22Rv1 (cell line): ENCODE data around the gene AURKAIP1.
A peak's percentile ranks its signal among the peaks of the same experiment; 100 is the strongest.

Experiments
- H3K27ac ChIP-seq: fragments of 450-650 bp; 2 replicates; pipeline ENCODE4 v1.5.1; 2017
- ZFX ChIP-seq: fragments of 450-650 bp; IDR thresholded peaks from 2 replicates; pipeline ENCODE4 v1.6.1; 2017; ENCODE audit warnings: antibody characterized with exemption, borderline replicate concordance
- TF ChIP-seq, protein P1 (sequence below): fragments of 450-650 bp; IDR thresholded peaks from 2 replicates; pipeline ENCODE4 v1.5.1; 2017; ENCODE audit warnings: mild to moderate bottlenecking

The AURKAIP1 gene

DNA sequence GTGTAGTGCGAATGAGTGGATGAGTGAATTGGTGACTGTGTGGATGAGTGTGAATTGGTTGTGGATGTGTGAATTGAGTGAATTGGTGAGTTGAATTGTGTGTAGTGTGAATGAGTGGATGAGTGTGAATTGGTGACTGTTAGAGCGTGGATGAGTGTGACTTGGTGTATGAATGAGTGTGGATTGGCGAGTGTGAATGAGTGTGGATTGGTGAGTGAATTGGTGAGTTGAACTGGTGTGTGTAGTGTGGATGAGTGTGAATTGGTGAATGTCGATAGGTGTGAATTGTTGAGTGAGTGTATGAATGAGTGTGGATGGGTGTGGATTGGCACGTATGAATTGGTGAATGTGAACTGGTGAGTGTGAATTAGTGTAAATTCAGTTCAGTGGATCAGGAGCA, 7.7 kb downstream of the AURKAIP1 start:
- no peak for TF ChIP-seq ZFX
- TF ChIP-seq, protein P1, sequence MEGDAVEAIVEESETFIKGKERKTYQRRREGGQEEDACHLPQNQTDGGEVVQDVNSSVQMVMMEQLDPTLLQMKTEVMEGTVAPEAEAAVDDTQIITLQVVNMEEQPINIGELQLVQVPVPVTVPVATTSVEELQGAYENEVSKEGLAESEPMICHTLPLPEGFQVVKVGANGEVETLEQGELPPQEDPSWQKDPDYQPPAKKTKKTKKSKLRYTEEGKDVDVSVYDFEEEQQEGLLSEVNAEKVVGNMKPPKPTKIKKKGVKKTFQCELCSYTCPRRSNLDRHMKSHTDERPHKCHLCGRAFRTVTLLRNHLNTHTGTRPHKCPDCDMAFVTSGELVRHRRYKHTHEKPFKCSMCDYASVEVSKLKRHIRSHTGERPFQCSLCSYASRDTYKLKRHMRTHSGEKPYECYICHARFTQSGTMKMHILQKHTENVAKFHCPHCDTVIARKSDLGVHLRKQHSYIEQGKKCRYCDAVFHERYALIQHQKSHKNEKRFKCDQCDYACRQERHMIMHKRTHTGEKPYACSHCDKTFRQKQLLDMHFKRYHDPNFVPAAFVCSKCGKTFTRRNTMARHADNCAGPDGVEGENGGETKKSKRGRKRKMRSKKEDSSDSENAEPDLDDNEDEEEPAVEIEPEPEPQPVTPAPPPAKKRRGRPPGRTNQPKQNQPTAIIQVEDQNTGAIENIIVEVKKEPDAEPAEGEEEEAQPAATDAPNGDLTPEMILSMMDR = no peak
- H3K27ac ChIP-seq = no peak overlapping the region

- H3K27ac ChIP-seq = no peak overlapping the region
- TF ChIP-seq ZFX = no peak
- TF ChIP-seq, protein P1 = no peak
Measured at GRCh38 chr1:1366699-1367066, 8.3 kb downstream of the AURKAIP1 start.

- TF ChIP-seq ZFX = no peak
- TF ChIP-seq, protein P1 = no peak
- H3K27ac ChIP-seq = no peak overlapping the region
Measured at GRCh38 chr1:1365875-1366698, 8.9 kb downstream of the AURKAIP1 start.

GRCh38 chr1:1364266-1364665, 10.7 kb downstream of the AURKAIP1 start:
- TF ChIP-seq, protein P1 = peak; percentile 15; the same call in 1 of the 2 replicates
- no peak for TF ChIP-seq ZFX
- peak overlapping the region; percentile 67 for H3K27ac ChIP-seq

- no peak for TF ChIP-seq ZFX
- H3K27ac ChIP-seq = no peak overlapping the region
Measured at GRCh38 chr1:1361982-1362423, 13.0 kb downstream of the AURKAIP1 start.

GRCh38 chr1:1361233-1361981, 13.6 kb downstream of the AURKAIP1 start:
- no peak overlapping the region for H3K27ac ChIP-seq
- TF ChIP-seq, protein P1 = no peak
- TF ChIP-seq ZFX = no peak

GRCh38 chr1:1360506-1361169, 14.4 kb downstream of the AURKAIP1 start:
- TF ChIP-seq, protein P1 = no peak
- no peak for TF ChIP-seq ZFX
- no peak overlapping the region for H3K27ac ChIP-seq
